ENCODE measurements around the gene UNC50.
"Not testable (repeated sequence)": the region's sequence is repeated elsewhere in the genome, so short reads cannot be mapped to it uniquely, and the experiment has no call there.

The UNC50 gene

GRCh38 chr2:98577313-98577712, 31.1 kb upstream of the UNC50 start:
- no peak for DNase-seq

- no peak for DNase-seq
Measured at GRCh38 chr2:98578231-98578630, 30.2 kb upstream of the UNC50 start.

- no peak for DNase-seq
Measured at GRCh38 chr2:98579926-98580325, 28.5 kb upstream of the UNC50 start.

- DNase-seq, result no peak
Measured at GRCh38 chr2:98580656-98581284, 27.6 kb upstream of the UNC50 start.

GRCh38 chr2:98582523-98582922, 25.9 kb upstream of the UNC50 start:
- DNase-seq, result no peak

- no peak for DNase-seq
Measured at GRCh38 chr2:98583276-98583675, 25.1 kb upstream of the UNC50 start.

GRCh38 chr2:98583816-98584618, 24.4 kb upstream of the UNC50 start:
- no peak for DNase-seq

GRCh38 chr2:98585386-98585785, 23.0 kb upstream of the UNC50 start:
- DNase-seq, result no peak

- DNase-seq, result no peak
Measured at GRCh38 chr2:98586551-98587140, 21.7 kb upstream of the UNC50 start.

- DNase-seq, result no peak
Measured at GRCh38 chr2:98588880-98589431, 19.4 kb upstream of the UNC50 start.

- no peak for DNase-seq
Measured at GRCh38 chr2:98589489-98589888, 18.9 kb upstream of the UNC50 start.

- DNase-seq, result no peak
Measured at GRCh38 chr2:98592565-98592964, 15.8 kb upstream of the UNC50 start.

GRCh38 chr2:98594665-98595064, 13.7 kb upstream of the UNC50 start:
- not testable (repeated sequence) for DNase-seq

GRCh38 chr2:98598781-98599428, 9.5 kb upstream of the UNC50 start:
- no peak for DNase-seq

GRCh38 chr2:98601532-98602132, 6.8 kb upstream of the UNC50 start:
- no peak for DNase-seq

GRCh38 chr2:98604547-98604946, 3.8 kb upstream of the UNC50 start:
- no peak for DNase-seq

- DNase-seq, result no peak
Measured at GRCh38 chr2:98605076-98605475, 3.3 kb upstream of the UNC50 start.

GRCh38 chr2:98606431-98606830, 2.0 kb upstream of the UNC50 start:
- no peak for DNase-seq

- DNase-seq, result no peak
Measured at GRCh38 chr2:98607104-98607503, 1.3 kb upstream of the UNC50 start.

- DNase-seq, result no peak
Measured at GRCh38 chr2:98607741-98608115, 661 bp upstream of the UNC50 start.

GRCh38 chr2:98608962-98609604, 694 bp downstream of the UNC50 start:
- DNase-seq, result no peak

- no peak for DNase-seq
Measured at GRCh38 chr2:98614024-98614739, 5.8 kb downstream of the UNC50 start.

All from activated T-cell treated with anti-CD3 and anti-CD28 coated beads, Interleukin-2, amount 50 U/mL, for 1 hour (primary cell).